Gastroesophageal sphincter (tissue), 3 donors: ENCODE results near the gene DDX53.

Source experiments
- CTCF ChIP-seq, 4 experiments: fragments of 200-600 bp in 2 of 4; fragments of 450-650 bp in 2 of 4; sonication (generic) in 1 of 4; IDR thresholded peaks; one replicate each; pipeline ENCODE4 v1.5.1; 2017 to 2019; ENCODE audit warnings: antibody characterized with exemption in 4 of 4, mild to moderate bottlenecking in 2 of 4, moderate library complexity in 2 of 4
- POLR2A ChIP-seq, 2 donors: fragments of 450-650 bp; IDR thresholded peaks; one replicate each; pipeline ENCODE4 v1.6.1; 2017; ENCODE audit warnings: antibody characterized with exemption in 2 of 2, mild to moderate bottlenecking in 2 of 2, moderate library complexity in 1 of 2
- POLR2AphosphoS5 ChIP-seq: sonication (generic); formaldehyde crosslinking; IDR thresholded peaks from one replicate; pipeline ENCODE4 v1.6.1; 2017; ENCODE audit warnings: antibody characterized with exemption

DNA sequence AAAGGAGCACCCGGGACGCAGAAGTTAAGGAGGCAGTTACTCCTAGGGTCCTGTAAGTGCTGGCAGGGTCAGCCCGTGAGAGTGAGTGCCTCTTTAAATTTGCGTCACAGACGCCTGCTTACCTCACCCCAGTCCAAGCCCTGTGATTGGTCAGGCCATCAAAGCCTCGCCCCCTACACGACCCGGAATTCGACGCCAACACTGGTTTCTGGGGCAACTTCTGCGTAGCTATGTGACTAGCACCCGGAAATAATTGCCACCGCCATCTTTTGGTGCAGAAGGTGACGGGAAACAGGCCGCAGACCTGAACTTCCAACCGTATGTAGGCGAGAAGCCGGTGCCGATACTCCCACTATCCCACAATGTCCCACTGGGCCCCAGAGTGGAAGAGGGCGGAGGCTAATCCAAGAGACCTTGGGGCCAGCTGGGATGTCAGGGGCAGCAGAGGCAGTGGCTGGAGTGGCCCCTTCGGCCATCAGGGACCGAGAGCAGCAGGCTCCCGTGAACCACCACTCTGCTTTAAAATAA lies at the start of gene DDX53:
- TF ChIP-seq CTCF (IDR thresholded peaks at IDR 0.05) (no peak), POLR2A (IDR thresholded peaks at IDR 0.05) (no peak), POLR2AphosphoS5 (no peak)
